NCI-H2029 (cell line): Measurements from ENCODE around the gene OR6K3.

Experiments
- DNase-seq: peaks from one replicate; lab custom pipeline; 2025; lab: John Stamatoyannopoulos, UW

Gene OR6K3

DNA sequence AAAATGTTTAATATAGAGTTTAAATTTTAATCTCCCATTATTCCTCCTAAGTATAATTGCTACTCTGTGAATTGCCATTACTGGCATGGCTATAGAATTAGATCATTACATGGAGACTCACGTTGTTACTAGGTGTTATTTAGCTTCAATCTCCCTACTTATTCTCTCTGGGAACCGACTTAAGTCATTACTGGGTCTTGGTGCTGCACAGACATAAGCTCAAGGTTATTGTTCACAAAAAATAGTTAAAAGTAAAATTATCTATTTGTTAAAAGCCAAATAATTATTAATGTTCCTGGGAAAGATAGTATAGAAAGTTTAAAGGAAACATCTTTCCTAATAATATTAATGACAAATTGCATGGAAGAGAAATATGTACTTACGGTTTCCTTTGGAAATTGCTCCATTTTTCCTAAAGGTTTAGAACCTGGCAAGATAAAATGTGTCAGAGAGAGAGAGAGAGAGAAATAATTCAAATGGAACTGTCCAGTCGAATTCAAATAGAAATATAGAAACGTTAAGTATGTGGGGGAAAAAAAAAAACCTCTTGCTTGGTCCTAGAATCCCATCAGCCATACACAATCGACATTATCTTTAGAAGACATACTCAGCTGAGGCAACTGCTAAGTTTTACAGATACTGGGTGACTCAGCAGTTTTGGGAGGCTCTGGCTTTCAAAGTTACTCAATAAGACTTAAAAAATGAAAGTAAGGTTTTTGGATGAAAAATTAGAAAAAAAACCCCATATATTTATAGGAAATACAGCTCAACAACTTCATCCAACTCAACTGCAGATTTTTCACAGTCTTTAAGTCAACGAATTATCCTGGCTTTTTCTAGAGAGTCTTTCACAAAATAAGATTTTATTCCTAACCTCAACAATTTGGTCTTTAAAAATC, 34.2 kb downstream of the OR6K3 start, which contains the start of gene SPTA1:
Gene SPTA1, minus strand, starts transcription at position 605 of the 899 bp plus-strand sequence. Its CDS starts 198 bp downstream, at position 407.
- no peak for DNase-seq

DNA sequence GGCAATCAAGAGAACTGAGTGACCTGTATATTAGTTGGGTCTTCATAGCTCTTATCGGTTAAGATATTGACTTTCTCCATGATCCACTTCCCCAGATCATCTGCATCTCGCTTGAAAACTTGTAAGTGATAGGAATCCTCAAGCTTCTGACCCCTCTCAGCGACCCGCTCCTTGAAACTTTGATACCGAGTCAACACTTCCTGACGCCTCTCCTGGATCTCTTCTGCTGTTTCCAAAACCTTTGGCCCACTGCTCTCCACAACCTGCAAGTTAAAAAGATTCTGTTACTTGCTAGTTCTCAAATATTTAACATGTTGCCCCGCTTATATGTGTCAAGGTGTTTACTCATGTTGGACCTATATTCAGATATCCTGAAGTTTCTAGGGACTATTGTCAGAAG, 35.4 kb downstream of the OR6K3 start:
- no peak for DNase-seq

DNA sequence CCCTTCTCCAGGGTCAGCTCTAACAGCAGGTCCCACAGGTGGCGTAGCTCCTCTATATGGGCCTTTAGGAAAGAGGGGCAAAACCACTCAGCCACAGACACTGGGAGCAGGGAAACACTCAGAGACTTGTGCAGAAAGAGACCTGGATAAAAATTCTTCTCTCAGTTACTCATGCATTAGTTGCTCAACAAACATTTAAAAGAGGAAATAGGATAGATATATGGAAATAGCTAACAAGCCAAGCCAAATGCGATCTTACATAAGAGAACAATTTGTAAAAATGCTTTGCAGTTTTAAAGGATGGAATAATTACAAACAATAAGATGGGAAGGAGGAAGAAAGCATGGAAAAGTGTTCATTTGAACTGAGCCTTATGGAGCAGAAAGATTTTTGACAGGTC, 38.9 kb downstream of the OR6K3 start:
- DNase-seq: no peak

DNA sequence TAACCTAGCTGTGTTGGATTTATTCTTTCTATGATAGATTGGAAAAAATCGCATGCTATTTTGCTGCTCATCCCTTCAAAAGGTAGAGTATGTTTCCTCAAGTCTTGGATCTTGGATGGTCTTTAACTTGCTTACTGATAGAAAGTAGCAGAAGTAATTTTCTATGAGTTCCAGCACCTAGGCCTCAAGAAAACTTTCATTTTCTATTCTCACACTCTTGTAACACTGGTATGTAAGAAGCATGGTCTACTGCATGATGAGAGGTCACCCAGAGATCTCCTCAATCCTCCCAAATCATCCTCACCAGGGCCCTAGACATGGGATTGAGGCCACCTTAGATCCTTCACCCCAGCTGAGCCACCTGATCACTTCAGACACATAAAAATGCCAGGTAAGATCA, 41.2 kb downstream of the OR6K3 start:
- no peak for DNase-seq

- DNase-seq: no peak
Measured at GRCh38 chr1:158675563-158676323, 44.8 kb downstream of the OR6K3 start.

- no peak for DNase-seq
Measured at GRCh38 chr1:158674302-158674701, 46.2 kb downstream of the OR6K3 start.
